Measurements from ENCODE around the gene LDLRAP1.

DNA sequence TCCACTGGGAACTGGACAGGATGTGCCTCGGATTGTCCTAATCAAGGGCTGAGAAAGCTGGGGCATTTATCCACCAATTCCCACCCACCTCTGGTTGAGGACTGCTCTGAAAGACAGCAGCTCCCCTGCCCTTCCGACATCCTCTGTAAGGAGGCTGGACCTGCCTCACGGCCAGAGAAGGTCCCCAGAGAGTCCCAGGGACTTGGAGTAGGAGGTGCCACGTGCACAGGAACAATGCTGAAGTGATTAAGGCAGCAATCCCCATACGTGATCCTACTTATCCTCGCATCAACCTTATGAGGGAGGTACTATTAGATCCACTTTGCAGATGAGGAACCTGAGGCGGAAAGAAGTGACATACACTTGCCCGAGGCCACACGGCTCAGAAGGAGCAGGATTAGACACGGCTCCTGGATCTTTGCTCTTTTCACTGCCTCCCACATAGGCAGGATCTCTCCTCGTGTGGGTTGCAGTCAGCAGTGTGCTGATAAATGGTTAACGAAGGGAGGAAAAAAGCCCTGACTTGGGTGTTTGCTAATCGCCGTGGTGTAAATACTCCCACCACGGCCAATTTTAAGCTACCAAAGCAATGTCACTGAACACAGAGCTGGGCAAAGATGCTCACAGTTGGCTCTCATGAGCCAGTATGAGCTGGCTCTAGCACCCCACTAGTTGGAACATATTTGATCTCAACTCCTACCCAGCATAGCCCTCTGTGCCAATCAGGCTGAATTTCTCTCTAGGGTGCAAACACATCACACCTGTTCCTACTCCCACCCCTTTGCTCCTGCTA is 18.6 kb upstream of the LDLRAP1 start:
- TF ChIP-seq, protein P1, sequence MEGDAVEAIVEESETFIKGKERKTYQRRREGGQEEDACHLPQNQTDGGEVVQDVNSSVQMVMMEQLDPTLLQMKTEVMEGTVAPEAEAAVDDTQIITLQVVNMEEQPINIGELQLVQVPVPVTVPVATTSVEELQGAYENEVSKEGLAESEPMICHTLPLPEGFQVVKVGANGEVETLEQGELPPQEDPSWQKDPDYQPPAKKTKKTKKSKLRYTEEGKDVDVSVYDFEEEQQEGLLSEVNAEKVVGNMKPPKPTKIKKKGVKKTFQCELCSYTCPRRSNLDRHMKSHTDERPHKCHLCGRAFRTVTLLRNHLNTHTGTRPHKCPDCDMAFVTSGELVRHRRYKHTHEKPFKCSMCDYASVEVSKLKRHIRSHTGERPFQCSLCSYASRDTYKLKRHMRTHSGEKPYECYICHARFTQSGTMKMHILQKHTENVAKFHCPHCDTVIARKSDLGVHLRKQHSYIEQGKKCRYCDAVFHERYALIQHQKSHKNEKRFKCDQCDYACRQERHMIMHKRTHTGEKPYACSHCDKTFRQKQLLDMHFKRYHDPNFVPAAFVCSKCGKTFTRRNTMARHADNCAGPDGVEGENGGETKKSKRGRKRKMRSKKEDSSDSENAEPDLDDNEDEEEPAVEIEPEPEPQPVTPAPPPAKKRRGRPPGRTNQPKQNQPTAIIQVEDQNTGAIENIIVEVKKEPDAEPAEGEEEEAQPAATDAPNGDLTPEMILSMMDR (IDR thresholded peaks at IDR 0.05) = no peak
- TF ChIP-seq POLR2A (IDR thresholded peaks at IDR 0.05) (no peak), EP300 (IDR thresholded peaks at IDR 0.05) (no peak), POLR2AphosphoS5 (IDR thresholded peaks at IDR 0.05) (no peak)

Measured in sigmoid colon (tissue), 4 donors.